ENCODE measurements around the gene PTPRG. TPM values are rescaled to one million over a fixed set of nuclear protein-coding genes. Genes with fewer than 3 reads are reported as not detected.

Gene PTPRG
- total and polyA plus RNA-seq, 10 of the 15 experiments (the other 5 are each of a cell fraction or from before 2014, with no cell fraction given) = 0.29 to 20.7 (median 1.4) TPM

- no peak for TF ChIP-seq RB1 (IDR thresholded peaks at IDR 0.05; ENCODE audit: borderline replicate concordance)
- TF ChIP-seq YBX1 (IDR thresholded peaks at IDR 0.05) = no peak
- no peak for TF ChIP-seq CHD2 (IDR thresholded peaks at IDR 0.05; ENCODE audit: borderline replicate concordance, low read depth, low read length)
- no peak for TF ChIP-seq SMC3 (IDR thresholded peaks at IDR 0.05; ENCODE audit: borderline replicate concordance, low read length)
- no peak for TF ChIP-seq JUNB (IDR thresholded peaks at IDR 0.05)
- no peak for TF ChIP-seq EED (IDR thresholded peaks at IDR 0.05; ENCODE audit: low read depth)
Measured at GRCh38 chr3:62028236-62028635, 466.9 kb downstream of the PTPRG start (continued).

GRCh38 chr3:62032738-62033137 lies 471.4 kb downstream of the PTPRG start:
- Histone ChIP-seq H3K4me2 (ENCODE audit: control insufficient read depth, insufficient read depth) (no peak overlapping the region), H3K79me2 (ENCODE audit: control insufficient read depth, insufficient read depth, low read length) (no peaks in the 10 kb centered on the region), H3K27me3 (replicated peaks in 1 of 2; ENCODE audit: control insufficient read depth in 2 of 2, insufficient read depth in 2 of 2, low read length in 1 of 2) (no peaks in the 10 kb centered on the region; a peak in 1 of 4 replicates), H3K9me3 (replicated peaks; ENCODE audit: control insufficient read depth, insufficient read depth, low read length) (no peaks in the 10 kb centered on the region), H3K27ac (ENCODE audit: control insufficient read depth, insufficient read depth) (no peak overlapping the region), H3K4me3 (no peak overlapping the region), H2AFZ (ENCODE audit: control insufficient read depth, low read depth, low read length) (no peak overlapping the region), H3K36me3 (ENCODE audit: control insufficient read depth in 2 of 2, insufficient read depth in 2 of 2, low read length in 1 of 2) (no peaks in the 10 kb centered on the region), H3K9ac (ENCODE audit: control insufficient read depth, insufficient read depth, low read length) (no peak overlapping the region), H4K20me1 (ENCODE audit: control insufficient read depth, insufficient read depth) (no peaks in the 10 kb centered on the region), H3K4me1 (ENCODE audit: control insufficient read depth, insufficient read depth, low read length) (no peaks in the 10 kb centered on the region)
- POLR2A ChIA-PET = interaction anchor here (0.6 to 0.9 kb wide), 2 partner anchors 7 to 28 kb away, joined by 3 to 5 read pairs; no protein-coding TSS in a partner anchor
- DNase-seq (ENCODE audit: low read depth, low spot score) = no peak
- 24% methylated on average over 5 of the region's 5 CpGs for WGBS (ENCODE audit: insufficient coverage, insufficient replicate concordance, low lambda C conversion rate, missing lambda C conversion rate)
- no peak for FAIRE-seq
- SMC1A ChIA-PET (ENCODE audit: uncharacterized antibody, unreplicated experiment) = interaction anchor here (1.1 to 1.6 kb wide), 4 partner anchors 10 to 45 kb away, joined by 3 to 5 read pairs (median 4); no protein-coding TSS in a partner anchor
- BruUV-seq (replicated peaks) = no TSS peak
- in situ Hi-C loops (cut with MboI) = no loop called here
- no peak for ATAC-seq
- no peak for TF ChIP-seq TBL1XR1 (IDR thresholded peaks at IDR 0.05; ENCODE audit: low read depth, low read length)
- no peak for TF ChIP-seq ZBTB33 (IDR thresholded peaks at IDR 0.05)
- CTCF ChIA-PET = interaction anchor here (0.6 to 1.6 kb wide), 3 partner anchors 21 to 431 kb away, joined by 3 read pairs; no protein-coding TSS in a partner anchor
- RAD21 ChIA-PET (ENCODE audit: unreplicated experiment) = no interaction called here
- intact Hi-C loops (cut with micrococcal nuclease; ENCODE audit: unreplicated experiment) = no loop called here
